SK-N-SH (cell line): ENCODE data around the gene P4HA3. TPM values are rescaled to one million over a fixed set of nuclear protein-coding genes. Genes with fewer than 3 reads are reported as not detected.

Experiments used
- CTCF ChIA-PET: fragments of 300-600, 350-600 bp; formaldehyde crosslinking; extraction: SDS; loops from one replicate; lab custom pipeline; 2021; lab: Yijun Ruan, JAX
- POLR2A ChIA-PET: fragments of 350-600 bp; sonication (Branson Sonifier 250); formaldehyde crosslinking; extraction: SDS; loops from one replicate; lab custom pipeline; 2020; ENCODE audit warnings: antibody characterized with exemption, inconsistent platforms; lab: Yijun Ruan, JAX
- DNase-seq: peaks from one replicate; pipeline ENCODE4 v3.0.0; 2012
- H2AFZ ChIP-seq: fragments of 200-600 bp; sonication (generic); 2 replicates; pipeline ENCODE4 v1.8.1; 2016; ENCODE audit warnings: antibody characterized with exemption, mild to moderate bottlenecking, low read depth
- H3F3A ChIP-seq: fragments of 200-600 bp; sonication (generic); replicated peaks from 2 replicates; pipeline ENCODE3; 2016; ENCODE audit warnings: antibody characterized with exemption, mild to moderate bottlenecking; ENCODE audit not compliant: insufficient read depth
- H3K27ac ChIP-seq, 2 experiments: fragments of 200-500 bp in 1 of 2; fragments of 200-600 bp in 1 of 2; sonication (Bioruptor generic) in 1 of 2; sonication (generic), shearing (Covaris generic) in 1 of 2; 2 replicates each; pipeline versions ENCODE4 v1.5.1 to v1.6.1; 2014 to 2016; ENCODE audit warnings: low read depth in 2 of 2, inconsistent platforms in 1 of 2, low read length in 1 of 2, mild to moderate bottlenecking in 1 of 2, mixed read lengths in 1 of 2
- H3K27me3 ChIP-seq: fragments of 200-600 bp; sonication (generic), shearing (Covaris generic); 2 replicates; pipeline ENCODE4 v1.6.1; 2016; ENCODE audit warnings: mixed run types; ENCODE audit not compliant: insufficient read depth
- H3K36me3 ChIP-seq, 2 experiments: fragments of 200-500 bp in 1 of 2; fragments of 200-600 bp in 1 of 2; sonication (Bioruptor generic) in 1 of 2; sonication (generic) in 1 of 2; replicated peaks in 1 of 2; 2 replicates each; pipeline versions ENCODE3 to v1.5.1; 2014 to 2016; ENCODE audit warnings: low read length in 1 of 2, mild to moderate bottlenecking in 1 of 2; ENCODE audit not compliant: insufficient read depth in 2 of 2, control insufficient read depth in 1 of 2
- H3K4me1 ChIP-seq, 2 experiments: fragments of 200-500 bp in 1 of 2; fragments of 200-600 bp in 1 of 2; sonication (Bioruptor generic) in 1 of 2; sonication (generic), shearing (Covaris generic) in 1 of 2; 2 replicates each; pipeline versions ENCODE4 v1.5.1 to v1.6.1; 2014 to 2016; ENCODE audit warnings: low read depth in 1 of 2, low read length in 1 of 2, mixed run types in 1 of 2; ENCODE audit not compliant: insufficient read depth in 2 of 2, control insufficient read depth in 1 of 2
- H3K4me2 ChIP-seq: fragments of 200-600 bp; sonication (generic), shearing (Covaris generic); 2 replicates; pipeline ENCODE4 v1.6.1; 2017; ENCODE audit warnings: mixed run types
- H3K4me3 ChIP-seq, 2 experiments: fragments of 200-500 bp in 1 of 2; fragments of 200-600 bp in 1 of 2; sonication (Bioruptor generic) in 1 of 2; sonication (generic), shearing (Covaris generic) in 1 of 2; 2 replicates each; pipeline versions ENCODE4 v1.5.1 to v1.8.1; 2014 to 2016; ENCODE audit warnings: low read depth in 2 of 2, inconsistent platforms in 1 of 2, low read length in 1 of 2, mild to moderate bottlenecking in 1 of 2, mixed read lengths in 1 of 2, moderate library complexity in 1 of 2
- H3K79me2 ChIP-seq: fragments of 200-600 bp; sonication (generic); 2 replicates; pipeline ENCODE4 v1.8.1; 2017; ENCODE audit warnings: mild to moderate bottlenecking; ENCODE audit not compliant: insufficient read depth
- H3K9ac ChIP-seq: fragments of 200-600 bp; sonication (generic); 2 replicates; pipeline ENCODE4 v1.6.1; 2017; ENCODE audit warnings: mixed run types
- H3K9me2 ChIP-seq: fragments of 200-600 bp; sonication (generic); 2 replicates; pipeline ENCODE4 v1.6.1; 2017; ENCODE audit warnings: mixed run types
- H3K9me3 ChIP-seq: fragments of 200-600 bp; sonication (generic); 2 replicates; pipeline ENCODE4 v1.6.1; 2017; ENCODE audit warnings: mixed run types, mild to moderate bottlenecking, moderate library complexity
- H4K20me1 ChIP-seq: fragments of 200-600 bp; sonication (generic); 2 replicates; pipeline ENCODE4 v1.6.1; 2017; ENCODE audit warnings: mild to moderate bottlenecking, mixed run types; ENCODE audit not compliant: insufficient read depth
- FOXJ3 ChIP-seq: sonication (generic); formaldehyde crosslinking; IDR thresholded peaks from 2 replicates; pipeline ENCODE4 v1.5.1; 2020; ENCODE audit warnings: mild to moderate bottlenecking, missing genetic modification reagents
- FOXM1 ChIP-seq: IDR thresholded peaks from 2 replicates; pipeline ENCODE4 v1.4.0; 2012; ENCODE audit warnings: low read depth, mild to moderate bottlenecking
- MEF2A ChIP-seq: IDR thresholded peaks from 2 replicates; pipeline ENCODE4 v1.4.0; 2012; ENCODE audit warnings: low read depth, borderline replicate concordance
- PBX3 ChIP-seq: IDR thresholded peaks from 2 replicates; pipeline ENCODE4; 2012
- RAD21 ChIP-seq: IDR thresholded peaks from 2 replicates; pipeline ENCODE4 v1.6.1; 2012; ENCODE audit warnings: mild to moderate bottlenecking, low read length
- REST ChIP-seq: IDR thresholded peaks from 2 replicates; pipeline ENCODE4 v1.6.1; 2012; ENCODE audit warnings: mild to moderate bottlenecking, low read depth, low read length, moderate library complexity
- RXRA ChIP-seq: IDR thresholded peaks from 2 replicates; pipeline ENCODE4 v1.4.0; 2012; ENCODE audit warnings: low read depth, mild to moderate bottlenecking, borderline replicate concordance
- SIN3A ChIP-seq: IDR thresholded peaks from 2 replicates; pipeline ENCODE4 v1.6.1; 2012; ENCODE audit warnings: low read depth, mild to moderate bottlenecking, low read length, moderate library complexity, borderline replicate concordance
- TEAD4 ChIP-seq: IDR thresholded peaks from 2 replicates; pipeline ENCODE4 v1.4.0; 2012; ENCODE audit warnings: mild to moderate bottlenecking, borderline replicate concordance; ENCODE audit not compliant: insufficient read depth
- YY1 ChIP-seq: IDR thresholded peaks from 2 replicates; pipeline ENCODE4 v1.4.0; 2012; ENCODE audit warnings: low read depth, mild to moderate bottlenecking
- WGBS: methylation state at CpG from one replicate; pipeline ENCODE4 v1.1.6; 2017; ENCODE audit warnings: low lambda C conversion rate; 5-methylcytosine and 5-hydroxymethylcytosine counted together
- polyA plus RNA-seq, 3 experiments: library from polyadenylated mRNA; depleted of rRNA; stranded (reverse); fragments of >200 nt; gene quantifications; 2 replicates each; pipeline ENCODE4 v1.2.3, GENCODE V29; 2012
- TF ChIP-seq, protein P1 (sequence below): fragments of 150-350 bp; IDR thresholded peaks from 2 replicates; pipeline ENCODE4 v1.6.1; 2017; ENCODE audit warnings: antibody characterized with exemption, low read length, low read depth, borderline replicate concordance
- TF ChIP-seq, protein P2 (sequence below): IDR thresholded peaks from 2 replicates; pipeline ENCODE4 v1.4.0; 2012; ENCODE audit warnings: low read depth, borderline replicate concordance

P4HA3 gene
- polyA plus RNA-seq, 1 of the 3 experiments (the other 2 are of a cell fraction), result 8.4 TPM

GRCh38 chr11:74262725-74263124 is 48.7 kb downstream of the P4HA3 start:
- Histone ChIP-seq H3F3A (no peaks in the 10 kb centered on the region), H3K79me2 (no peaks in the 10 kb centered on the region), H2AFZ (no peak overlapping the region), H3K36me3 (no peaks in the 10 kb centered on the region), H3K4me3 (no peak overlapping the region), H4K20me1 (no peaks in the 10 kb centered on the region), H3K9me2 (no peaks in the 10 kb centered on the region), H3K4me2 (no peak overlapping the region), H3K4me1 (peaks cover 0 to 9% of the 10 kb centered on the region in 2 experiments; a peak in 1 of 4 replicates), H3K9ac (no peak overlapping the region), H3K27me3 (no peaks in the 10 kb centered on the region), H3K9me3 (no peaks in the 10 kb centered on the region), H3K27ac (no peak overlapping the region)
- no peak for TF ChIP-seq RAD21
- TF ChIP-seq, protein P1, sequence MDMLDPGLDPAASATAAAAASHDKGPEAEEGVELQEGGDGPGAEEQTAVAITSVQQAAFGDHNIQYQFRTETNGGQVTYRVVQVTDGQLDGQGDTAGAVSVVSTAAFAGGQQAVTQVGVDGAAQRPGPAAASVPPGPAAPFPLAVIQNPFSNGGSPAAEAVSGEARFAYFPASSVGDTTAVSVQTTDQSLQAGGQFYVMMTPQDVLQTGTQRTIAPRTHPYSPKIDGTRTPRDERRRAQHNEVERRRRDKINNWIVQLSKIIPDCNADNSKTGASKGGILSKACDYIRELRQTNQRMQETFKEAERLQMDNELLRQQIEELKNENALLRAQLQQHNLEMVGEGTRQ, result no peak
- TF ChIP-seq REST, result no peak
- TF ChIP-seq TEAD4, result no peak
- TF ChIP-seq, protein P2, sequence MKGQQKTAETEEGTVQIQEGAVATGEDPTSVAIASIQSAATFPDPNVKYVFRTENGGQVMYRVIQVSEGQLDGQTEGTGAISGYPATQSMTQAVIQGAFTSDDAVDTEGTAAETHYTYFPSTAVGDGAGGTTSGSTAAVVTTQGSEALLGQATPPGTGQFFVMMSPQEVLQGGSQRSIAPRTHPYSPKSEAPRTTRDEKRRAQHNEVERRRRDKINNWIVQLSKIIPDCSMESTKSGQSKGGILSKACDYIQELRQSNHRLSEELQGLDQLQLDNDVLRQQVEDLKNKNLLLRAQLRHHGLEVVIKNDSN, result no peak
- no peak for TF ChIP-seq FOXJ3 (CRISPR knock-in tag)
- TF ChIP-seq YY1, result no peak
- TF ChIP-seq SIN3A, result no peak
- TF ChIP-seq RXRA, result no peak
- TF ChIP-seq FOXM1, result no peak
- WGBS, result 92% methylated on average over 2 of the region's 2 CpGs
- POLR2A ChIA-PET, result no interaction called here
- CTCF ChIA-PET, result interaction anchor here (1.5 to 1.6 kb wide), 2 partner anchors 126 to 187 kb away, joined by 4 to 6 read pairs; no protein-coding TSS in a partner anchor
- no peak for DNase-seq

DNA sequence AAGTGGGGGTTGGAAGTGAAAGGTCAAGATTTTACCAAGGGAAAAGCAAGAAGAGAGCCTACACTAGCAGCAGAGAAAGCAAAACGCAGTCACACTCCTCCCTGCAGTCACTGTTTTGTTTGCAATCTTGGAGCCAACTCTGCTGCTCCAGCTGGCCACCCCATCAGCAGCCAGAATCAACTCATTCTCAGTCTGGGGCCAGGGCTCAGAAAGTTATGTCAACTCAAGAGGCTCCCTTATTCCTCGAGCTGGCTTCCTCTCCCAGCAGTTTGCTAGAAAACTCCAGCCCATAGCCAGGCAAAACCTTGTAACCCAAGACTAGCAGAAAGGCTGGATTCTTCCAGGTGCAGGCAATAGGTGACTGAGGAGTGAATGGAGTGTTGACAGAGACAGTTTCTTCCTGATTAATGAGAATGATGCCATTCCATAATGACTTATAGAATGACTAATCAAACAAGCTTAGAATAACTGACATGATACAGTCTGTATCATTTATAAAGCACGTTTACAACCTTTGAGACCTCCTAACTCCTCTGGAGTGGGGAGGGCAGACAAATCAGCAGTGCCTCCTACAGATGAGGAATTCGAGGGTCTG is 53.4 kb downstream of the P4HA3 start:
- Histone ChIP-seq H2AFZ (no peak overlapping the region), H4K20me1 (no peaks in the 10 kb centered on the region), H3K9me3 (no peaks in the 10 kb centered on the region), H3K27me3 (no peaks in the 10 kb centered on the region), H3K9ac (no peak overlapping the region), H3K4me3 (no peak overlapping the region), H3K36me3 (peaks cover 9 to 32% of the 10 kb centered on the region in 2 experiments), H3F3A (peaks cover 10% of the 10 kb centered on the region), H3K4me2 (0 out of 2 replicates have a peak overlapping the region, but pooled peaks have one; percentile 8), H3K9me2 (no peaks in the 10 kb centered on the region), H3K4me1 (peaks cover 0 to 10% of the 10 kb centered on the region in 2 experiments; a peak in 1 of 4 replicates), H3K27ac (peak overlapping the region in 1 of 2 experiments; percentile 15; a peak in 1 of 4 replicates), H3K79me2 (no peaks in the 10 kb centered on the region)
- POLR2A ChIA-PET, result no interaction called here
- DNase-seq, result no peak
- WGBS, result 54% methylated on average over 4 of the region's 4 CpGs
- CTCF ChIA-PET, result interaction anchor here (0.5 to 4.2 kb wide), 4 partner anchors 154 to 309 kb away, joined by 3 to 24 read pairs (median 3); no protein-coding TSS in a partner anchor
- no peak for TF ChIP-seq MEF2A
- TF ChIP-seq PBX3, result peak; percentile 57
